HepG2 (cell line): ENCODE data around the gene FLT3LG. TPM values are rescaled to one million over a fixed set of nuclear protein-coding genes. Genes with fewer than 3 reads are reported as not detected.

Experiments used
- HDAC6 ChIP-seq: fragments of 200-600 bp; sonication (generic); IDR thresholded peaks from 2 replicates; pipeline ENCODE4 v1.7.0; 2017; ENCODE audit warnings: mild to moderate bottlenecking, antibody characterized with exemption, low read length, low read depth
- NRL ChIP-seq: sonication (generic); formaldehyde crosslinking; IDR thresholded peaks from 2 replicates; pipeline ENCODE4 v1.5.0; 2020; ENCODE audit warnings: missing genetic modification reagents, mild to moderate bottlenecking, moderate library complexity, borderline replicate concordance
- PHB2 ChIP-seq: fragments of 450-650 bp; IDR thresholded peaks from 2 replicates; pipeline ENCODE4 v1.6.1; 2018; ENCODE audit not compliant: partially characterized antibody
- PRDM4 ChIP-seq: sonication (generic); formaldehyde crosslinking; IDR thresholded peaks from 2 replicates; pipeline ENCODE4 v1.9.0; 2021; ENCODE audit warnings: missing genetic modification reagents, borderline replicate concordance
- RCOR2 ChIP-seq: IDR thresholded peaks from 2 replicates; pipeline ENCODE4 v1.6.1; 2016; ENCODE audit warnings: missing biosample characterization, missing genetic modification reagents
- REL ChIP-seq: sonication (generic); formaldehyde crosslinking; conservative IDR thresholded peaks from 2 replicates; pipeline ENCODE4 v1.8.0; 2022; ENCODE audit warnings: mild to moderate bottlenecking, missing genetic modification reagents, moderate library complexity
- RORA ChIP-seq: sonication (generic); formaldehyde crosslinking; IDR thresholded peaks from 2 replicates; pipeline ENCODE4 v1.5.0; 2020; ENCODE audit warnings: mild to moderate bottlenecking, missing genetic modification reagents, moderate library complexity
- TCF7L2 ChIP-seq: IDR thresholded peaks from 2 replicates; pipeline ENCODE4 v1.6.1; 2011; ENCODE audit warnings: mild to moderate bottlenecking, low read depth, low read length, moderate library complexity
- ZNF513 ChIP-seq: sonication (generic); formaldehyde crosslinking; conservative IDR thresholded peaks from 2 replicates; pipeline ENCODE4 v1.5.0; 2020; ENCODE audit warnings: missing genetic modification reagents
- ZNF768 ChIP-seq: sonication (generic); formaldehyde crosslinking; IDR thresholded peaks from 2 replicates; pipeline ENCODE4 v1.4.0; 2020; ENCODE audit warnings: missing genetic modification reagents
- ZNF790 ChIP-seq: sonication (generic); formaldehyde crosslinking; IDR thresholded peaks from 2 replicates; pipeline ENCODE4 v1.8.0; 2022; ENCODE audit warnings: missing genetic modification reagents, mild to moderate bottlenecking, borderline replicate concordance
- polyA plus RNA-seq, 8 experiments: library from polyadenylated mRNA; depleted of rRNA in 3 of 8; stranded (reverse) in 7 of 8; unstranded in 1 of 8; fragments of >200 nt; fragmentation: Illumina TruSeq in 4 of 8; extraction: Trizol in 4 of 8; gene quantifications; 2 replicates each; pipeline versions ENCODE4 v1.2.1 to v1.2.3, GENCODE V29; 2011 to 2016; ENCODE audit warnings: low read depth in 4 of 8, missing spikeins in 1 of 8, mixed read lengths in 1 of 8; ENCODE audit not compliant: insufficient read depth in 1 of 8
- total RNA-seq, 5 experiments: library from RNA; depleted of rRNA; stranded (reverse); fragments of >200 nt; fragmentation: Illumina TruSeq; extraction: Trizol; gene quantifications; 2 replicates each; pipeline ENCODE4 v1.2.3, GENCODE V29; 2016; ENCODE audit warnings: low read depth in 1 of 5
- TF ChIP-seq, protein P1 (sequence below): IDR thresholded peaks from 2 replicates; pipeline ENCODE4 v1.6.1; 2016
- TF ChIP-seq, protein P2 (sequence below): IDR thresholded peaks from 2 replicates; pipeline ENCODE4 v1.6.1; 2016; ENCODE audit warnings: low read depth, missing genetic modification reagents, missing compliant biosample characterization
- TF ChIP-seq, protein P3 (sequence below): sonication (generic); formaldehyde crosslinking; IDR thresholded peaks from 2 replicates; pipeline ENCODE4 v1.5.0; 2020; ENCODE audit warnings: mild to moderate bottlenecking, missing genetic modification reagents
- TF ChIP-seq, protein P4 (sequence below): sonication (generic); formaldehyde crosslinking; IDR thresholded peaks from 2 replicates; pipeline ENCODE4 v1.4.0; 2020; ENCODE audit warnings: missing genetic modification reagents; ENCODE audit errors: not compliant biosample characterization

FLT3LG gene
- total and polyA plus RNA-seq, 2 of the 13 experiments (the other 11 are each of a cell fraction or from before 2014, with no cell fraction given) = 1.5 to 2.6 TPM

DNA sequence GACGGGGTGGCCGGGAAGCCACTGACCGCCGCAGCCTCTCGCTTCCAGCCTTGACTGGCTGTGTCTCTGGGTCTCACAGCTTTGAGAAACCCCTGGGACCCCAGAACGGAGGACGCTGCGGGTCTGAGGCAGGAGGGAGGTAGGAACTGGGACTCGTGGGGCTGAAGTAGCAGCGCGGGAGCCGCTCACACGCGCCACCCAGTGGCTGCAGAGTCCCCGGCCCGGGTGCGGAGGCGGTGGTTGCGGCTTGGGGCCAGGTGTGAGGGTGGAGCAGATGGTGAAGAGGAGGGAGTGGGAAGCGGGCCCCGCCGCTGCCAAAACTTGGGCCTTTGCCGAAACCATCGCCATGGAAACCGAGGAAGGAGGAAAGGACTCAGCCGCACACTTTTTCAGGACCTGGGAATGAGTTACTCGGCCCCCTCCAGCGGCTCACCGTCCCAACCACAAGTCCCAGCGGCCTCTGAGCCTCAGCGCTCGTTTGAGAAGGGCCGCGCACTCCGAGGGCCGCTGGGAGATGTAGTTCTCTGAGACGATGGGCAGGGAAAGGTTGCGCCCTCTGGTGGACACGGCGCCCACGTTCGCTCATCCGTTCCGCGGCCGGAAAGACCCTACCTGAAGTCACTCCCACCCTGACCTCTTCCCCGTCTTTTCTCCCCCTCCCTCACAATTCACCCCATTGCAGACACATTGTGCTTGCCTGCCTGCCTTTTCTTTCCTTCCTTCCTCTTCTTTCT lies 30.5 kb upstream of the FLT3LG start (continued):
- TF ChIP-seq ZNF513 (CRISPR knock-in tag) (0 out of 2 replicates have a peak, but pooled peaks have one; percentile 45), RCOR2 (0 out of 2 replicates have a peak, but pooled peaks have one; percentile 20), RORA (CRISPR knock-in tag) (no peak), PHB2 (no peak), ZNF768 (peak; percentile 38; the same call in 1 of the 2 replicates), PRDM4 (CRISPR knock-in tag) (no peak), HDAC6 (no peak), TCF7L2 (no peak), REL (CRISPR knock-in tag) (no peak), NRL (CRISPR knock-in tag) (no peak), ZNF790 (CRISPR knock-in tag) (no peak)
- TF ChIP-seq, protein P1, sequence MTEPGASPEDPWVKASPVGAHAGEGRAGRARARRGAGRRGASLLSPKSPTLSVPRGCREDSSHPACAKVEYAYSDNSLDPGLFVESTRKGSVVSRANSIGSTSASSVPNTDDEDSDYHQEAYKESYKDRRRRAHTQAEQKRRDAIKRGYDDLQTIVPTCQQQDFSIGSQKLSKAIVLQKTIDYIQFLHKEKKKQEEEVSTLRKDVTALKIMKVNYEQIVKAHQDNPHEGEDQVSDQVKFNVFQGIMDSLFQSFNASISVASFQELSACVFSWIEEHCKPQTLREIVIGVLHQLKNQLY (CRISPR knock-in tag) = no peak
- TF ChIP-seq, protein P2, sequence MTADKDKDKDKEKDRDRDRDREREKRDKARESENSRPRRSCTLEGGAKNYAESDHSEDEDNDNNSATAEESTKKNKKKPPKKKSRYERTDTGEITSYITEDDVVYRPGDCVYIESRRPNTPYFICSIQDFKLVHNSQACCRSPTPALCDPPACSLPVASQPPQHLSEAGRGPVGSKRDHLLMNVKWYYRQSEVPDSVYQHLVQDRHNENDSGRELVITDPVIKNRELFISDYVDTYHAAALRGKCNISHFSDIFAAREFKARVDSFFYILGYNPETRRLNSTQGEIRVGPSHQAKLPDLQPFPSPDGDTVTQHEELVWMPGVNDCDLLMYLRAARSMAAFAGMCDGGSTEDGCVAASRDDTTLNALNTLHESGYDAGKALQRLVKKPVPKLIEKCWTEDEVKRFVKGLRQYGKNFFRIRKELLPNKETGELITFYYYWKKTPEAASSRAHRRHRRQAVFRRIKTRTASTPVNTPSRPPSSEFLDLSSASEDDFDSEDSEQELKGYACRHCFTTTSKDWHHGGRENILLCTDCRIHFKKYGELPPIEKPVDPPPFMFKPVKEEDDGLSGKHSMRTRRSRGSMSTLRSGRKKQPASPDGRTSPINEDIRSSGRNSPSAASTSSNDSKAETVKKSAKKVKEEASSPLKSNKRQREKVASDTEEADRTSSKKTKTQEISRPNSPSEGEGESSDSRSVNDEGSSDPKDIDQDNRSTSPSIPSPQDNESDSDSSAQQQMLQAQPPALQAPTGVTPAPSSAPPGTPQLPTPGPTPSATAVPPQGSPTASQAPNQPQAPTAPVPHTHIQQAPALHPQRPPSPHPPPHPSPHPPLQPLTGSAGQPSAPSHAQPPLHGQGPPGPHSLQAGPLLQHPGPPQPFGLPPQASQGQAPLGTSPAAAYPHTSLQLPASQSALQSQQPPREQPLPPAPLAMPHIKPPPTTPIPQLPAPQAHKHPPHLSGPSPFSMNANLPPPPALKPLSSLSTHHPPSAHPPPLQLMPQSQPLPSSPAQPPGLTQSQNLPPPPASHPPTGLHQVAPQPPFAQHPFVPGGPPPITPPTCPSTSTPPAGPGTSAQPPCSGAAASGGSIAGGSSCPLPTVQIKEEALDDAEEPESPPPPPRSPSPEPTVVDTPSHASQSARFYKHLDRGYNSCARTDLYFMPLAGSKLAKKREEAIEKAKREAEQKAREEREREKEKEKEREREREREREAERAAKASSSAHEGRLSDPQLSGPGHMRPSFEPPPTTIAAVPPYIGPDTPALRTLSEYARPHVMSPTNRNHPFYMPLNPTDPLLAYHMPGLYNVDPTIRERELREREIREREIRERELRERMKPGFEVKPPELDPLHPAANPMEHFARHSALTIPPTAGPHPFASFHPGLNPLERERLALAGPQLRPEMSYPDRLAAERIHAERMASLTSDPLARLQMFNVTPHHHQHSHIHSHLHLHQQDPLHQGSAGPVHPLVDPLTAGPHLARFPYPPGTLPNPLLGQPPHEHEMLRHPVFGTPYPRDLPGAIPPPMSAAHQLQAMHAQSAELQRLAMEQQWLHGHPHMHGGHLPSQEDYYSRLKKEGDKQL (CRISPR knock-in tag) = no peak
- TF ChIP-seq, protein P3, sequence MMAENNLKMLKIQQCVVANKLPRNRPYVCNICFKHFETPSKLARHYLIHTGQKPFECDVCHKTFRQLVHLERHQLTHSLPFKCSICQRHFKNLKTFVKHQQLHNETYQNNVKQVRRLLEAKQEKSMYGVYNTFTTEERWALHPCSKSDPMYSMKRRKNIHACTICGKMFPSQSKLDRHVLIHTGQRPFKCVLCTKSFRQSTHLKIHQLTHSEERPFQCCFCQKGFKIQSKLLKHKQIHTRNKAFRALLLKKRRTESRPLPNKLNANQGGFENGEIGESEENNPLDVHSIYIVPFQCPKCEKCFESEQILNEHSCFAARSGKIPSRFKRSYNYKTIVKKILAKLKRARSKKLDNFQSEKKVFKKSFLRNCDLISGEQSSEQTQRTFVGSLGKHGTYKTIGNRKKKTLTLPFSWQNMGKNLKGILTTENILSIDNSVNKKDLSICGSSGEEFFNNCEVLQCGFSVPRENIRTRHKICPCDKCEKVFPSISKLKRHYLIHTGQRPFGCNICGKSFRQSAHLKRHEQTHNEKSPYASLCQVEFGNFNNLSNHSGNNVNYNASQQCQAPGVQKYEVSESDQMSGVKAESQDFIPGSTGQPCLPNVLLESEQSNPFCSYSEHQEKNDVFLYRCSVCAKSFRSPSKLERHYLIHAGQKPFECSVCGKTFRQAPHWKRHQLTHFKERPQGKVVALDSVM (CRISPR knock-in tag) = peak; percentile 44; the same call in 1 of the 2 replicates
- TF ChIP-seq, protein P4, sequence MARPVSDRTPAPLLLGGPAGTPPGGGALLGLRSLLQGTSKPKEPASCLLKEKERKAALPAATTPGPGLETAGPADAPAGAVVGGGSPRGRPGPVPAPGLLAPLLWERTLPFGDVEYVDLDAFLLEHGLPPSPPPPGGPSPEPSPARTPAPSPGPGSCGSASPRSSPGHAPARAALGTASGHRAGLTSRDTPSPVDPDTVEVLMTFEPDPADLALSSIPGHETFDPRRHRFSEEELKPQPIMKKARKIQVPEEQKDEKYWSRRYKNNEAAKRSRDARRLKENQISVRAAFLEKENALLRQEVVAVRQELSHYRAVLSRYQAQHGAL (CRISPR knock-in tag) = no peak
